ENCODE measurements around the gene CBR1. TPM values are rescaled to one million over a fixed set of nuclear protein-coding genes. Genes with fewer than 3 reads are reported as not detected.

CBR1 gene
- total RNA-seq, 1 experiment from 2014 or later = 81.8 TPM

DNA sequence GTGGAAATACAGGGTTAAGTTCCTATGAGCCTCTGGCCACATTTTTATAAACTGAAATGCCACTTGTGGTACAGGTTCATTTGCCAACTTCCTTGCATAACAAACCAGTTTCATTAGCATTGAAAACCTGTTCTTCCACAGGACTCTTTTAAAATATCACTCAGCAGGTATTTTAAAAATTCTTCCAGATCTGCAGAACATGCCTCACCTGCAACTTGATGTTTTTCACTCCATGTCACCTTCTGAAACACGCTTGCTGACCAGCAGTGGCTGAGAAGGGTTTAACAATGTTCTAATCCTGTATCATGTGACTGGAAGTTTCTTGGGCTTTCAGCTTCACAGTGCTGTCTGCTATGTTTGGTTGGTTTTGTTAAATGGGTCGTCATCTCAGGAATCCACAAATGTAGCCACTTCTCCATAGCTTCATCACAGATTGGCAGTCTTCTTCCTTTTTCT is 47.5 kb downstream of the CBR1 start:
- ChIA-PET CTCF (interaction anchor here (0.6 kb wide), 1 partner anchor 129 kb away, joined by 9 read pairs; no protein-coding TSS in a partner anchor), POLR2A (ENCODE audit: low non-redundant PET) (interaction anchor here (0.6 kb wide), 1 partner anchor 19 kb away, joined by 9 read pairs; no protein-coding TSS in a partner anchor)
- intact Hi-C loops (cut with micrococcal nuclease; ENCODE audit: unreplicated experiment) = no loop called here
- no TSS peak for BruUV-seq (replicated peaks)
- no peaks in the 10 kb centered on the region for H3K27me3 ChIP-seq (replicated peaks; ENCODE audit: insufficient read depth, low read depth, low read length, poor library complexity)
- no peaks in the 10 kb centered on the region for H3K9me3 ChIP-seq (ENCODE audit: low read depth, low read length, poor library complexity, severe bottlenecking)
- H3K4me1 ChIP-seq (ENCODE audit: insufficient read depth, low read length, poor library complexity, severe bottlenecking) = peaks cover 3% of the 10 kb centered on the region
- H3K36me3 ChIP-seq (ENCODE audit: insufficient read depth, low read length, poor library complexity, severe bottlenecking) = no peaks in the 10 kb centered on the region
- H3K4me3 ChIP-seq (ENCODE audit: low read depth, low read length, poor library complexity, severe bottlenecking) = no peak overlapping the region
- no peak overlapping the region for H3K27ac ChIP-seq (ENCODE audit: low read depth, low read length, poor library complexity, severe bottlenecking)
- DNase-seq (ENCODE audit: low spot score) = no peak
- TF ChIP-seq CTCF (conservative IDR thresholded peaks at IDR 0.05; ENCODE audit: low read depth, low read length) (no peak), EZH2 (IDR thresholded peaks at IDR 0.05; ENCODE audit: borderline replicate concordance, low read depth, low read length, poor library complexity, severe bottlenecking) (no peak)

DNA sequence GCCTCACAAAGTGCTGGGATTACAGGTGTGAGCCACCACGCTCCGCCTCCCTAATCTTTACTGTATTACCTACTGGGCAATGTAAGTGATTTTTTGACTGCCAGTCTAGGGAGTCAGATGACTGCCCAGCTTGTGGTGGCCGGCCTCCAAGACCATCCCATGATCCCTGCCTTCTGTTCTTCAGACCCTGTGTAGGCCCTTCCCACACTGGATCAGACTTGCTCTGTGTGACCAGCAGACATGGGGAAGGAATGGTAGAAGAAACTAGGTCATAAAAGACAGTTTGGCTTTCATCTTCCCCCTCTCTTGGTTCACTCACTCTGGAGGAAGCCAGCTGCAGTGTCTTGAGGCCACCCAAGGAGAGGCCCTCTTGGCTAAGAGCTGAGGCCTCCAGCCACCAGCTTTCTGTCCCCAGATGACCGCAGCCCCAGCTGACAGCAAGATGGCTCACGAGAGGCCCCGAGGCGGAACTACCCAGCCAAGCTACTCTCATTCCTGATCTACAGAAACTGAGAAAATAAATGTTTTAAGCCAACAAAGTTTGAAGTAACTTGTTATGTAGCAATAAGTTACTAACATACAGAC is 50.6 kb downstream of the CBR1 start:
- no peak for DNase-seq (ENCODE audit: low spot score)
- Histone ChIP-seq H3K36me3 (ENCODE audit: insufficient read depth, low read length, poor library complexity, severe bottlenecking) (no peaks in the 10 kb centered on the region), H3K27me3 (replicated peaks; ENCODE audit: insufficient read depth, low read depth, low read length, poor library complexity) (no peaks in the 10 kb centered on the region), H3K9me3 (ENCODE audit: low read depth, low read length, poor library complexity, severe bottlenecking) (no peaks in the 10 kb centered on the region), H3K4me1 (ENCODE audit: insufficient read depth, low read length, poor library complexity, severe bottlenecking) (no peaks in the 10 kb centered on the region), H3K27ac (ENCODE audit: low read depth, low read length, poor library complexity, severe bottlenecking) (no peak overlapping the region), H3K4me3 (ENCODE audit: low read depth, low read length, poor library complexity, severe bottlenecking) (no peak overlapping the region)
- POLR2A ChIA-PET (ENCODE audit: low non-redundant PET) = no interaction called here
- TF ChIP-seq EZH2 (IDR thresholded peaks at IDR 0.05; ENCODE audit: borderline replicate concordance, low read depth, low read length, poor library complexity, severe bottlenecking) (no peak), CTCF (conservative IDR thresholded peaks at IDR 0.05; ENCODE audit: low read depth, low read length) (no peak)
- no TSS peak for BruUV-seq (replicated peaks)
- CTCF ChIA-PET = no interaction called here
- intact Hi-C loops (cut with micrococcal nuclease; ENCODE audit: unreplicated experiment) = no loop called here

Other genes with a start within 250 kb of the CBR1 start
- 29.3 and 33.3 TPM in 2 replicates for gene SETD4, start 9.5 kb upstream of the CBR1 start, total RNA-seq (2021)
- 12.3 and 15.5 TPM in 2 replicates for gene CBR3, start 65.1 kb downstream of the CBR1 start, total RNA-seq (2021)
- gene DOP1B, start 86.8 kb downstream of the CBR1 start, total RNA-seq (2021) = 16.2 and 16.5 TPM in 2 replicates

Data from A673 (cell line).